Mesenchymal stem cell (in vitro differentiated cells and primary cell): Measurements from ENCODE around the gene ANGPT4.

Source experiments
- DNase-seq: peaks from one replicate; pipeline ENCODE4 v3.0.0-alpha.2; 2013
- H2AFZ ChIP-seq: one replicate; pipeline ENCODE4 v1.6.1; 2013; ENCODE audit warnings: low read depth, mild to moderate bottlenecking, control low read depth, inconsistent platforms, low read length, moderate library complexity
- H2AK5ac ChIP-seq: 2 replicates; pipeline ENCODE4 v1.6.1; 2013; ENCODE audit warnings: low read length, moderate library complexity, mild to moderate bottlenecking, inconsistent platforms; ENCODE audit not compliant: severe bottlenecking
- H2BK120ac ChIP-seq: one replicate; pipeline ENCODE4 v1.6.1; 2013; ENCODE audit warnings: low read depth, mild to moderate bottlenecking, inconsistent platforms, low read length, moderate library complexity
- H2BK12ac ChIP-seq, 2 experiments: one replicate each; pipeline ENCODE4 v1.6.1; 2013; ENCODE audit warnings: inconsistent platforms in 2 of 2, low read length in 2 of 2, mild to moderate bottlenecking in 2 of 2, moderate library complexity in 2 of 2, control low read depth in 1 of 2
- H2BK15ac ChIP-seq: one replicate; pipeline ENCODE4 v1.6.1; 2013; ENCODE audit warnings: mild to moderate bottlenecking, low read depth, inconsistent platforms; ENCODE audit not compliant: poor library complexity, severe bottlenecking
- H2BK5ac ChIP-seq: 2 replicates; pipeline ENCODE4 v1.6.1; 2013; ENCODE audit warnings: low read depth, mild to moderate bottlenecking, low read length, control low read depth, inconsistent platforms; ENCODE audit not compliant: poor library complexity, severe bottlenecking
- H3K14ac ChIP-seq, 2 experiments: one replicate each; pipeline ENCODE4 v1.6.1; 2013; ENCODE audit warnings: inconsistent platforms in 2 of 2, low read length in 2 of 2, control low read depth in 1 of 2, mild to moderate bottlenecking in 1 of 2, moderate library complexity in 1 of 2
- H3K18ac ChIP-seq, 2 experiments: one replicate each; pipeline ENCODE4 v1.6.1; 2013; ENCODE audit warnings: inconsistent platforms in 2 of 2, low read length in 2 of 2, control low read depth in 1 of 2, low read depth in 1 of 2, mild to moderate bottlenecking in 1 of 2
- H3K23ac ChIP-seq, 2 experiments: one replicate each; pipeline ENCODE4 v1.6.1; 2013; ENCODE audit warnings: inconsistent platforms in 2 of 2, low read length in 2 of 2, mild to moderate bottlenecking in 2 of 2, moderate library complexity in 2 of 2, control low read depth in 1 of 2
- H3K27ac ChIP-seq: 2 replicates; pipeline ENCODE4 v1.5.1; 2013; ENCODE audit warnings: mild to moderate bottlenecking, moderate library complexity, low read length, control low read depth, inconsistent platforms; ENCODE audit not compliant: poor library complexity, severe bottlenecking
- H3K27me3 ChIP-seq, 2 experiments: 2 replicates each; pipeline versions ENCODE4 v1.6.1 to v1.7.0; 2013; ENCODE audit warnings: low read length in 2 of 2, mild to moderate bottlenecking in 2 of 2, moderate library complexity in 2 of 2, control low read depth in 1 of 2, inconsistent platforms in 1 of 2; ENCODE audit not compliant: control insufficient read depth in 1 of 2, insufficient read depth in 1 of 2
- H3K36me3 ChIP-seq, 2 experiments: 2 replicates each; pipeline versions ENCODE4 v1.6.1 to v1.7.0; 2013; ENCODE audit warnings: low read length in 2 of 2, control low read depth in 1 of 2, inconsistent platforms in 1 of 2, low read depth in 1 of 2, mild to moderate bottlenecking in 1 of 2; ENCODE audit not compliant: insufficient read depth in 2 of 2, control insufficient read depth in 1 of 2
- H3K4ac ChIP-seq, 2 experiments: one replicate each; pipeline ENCODE4 v1.6.1; 2013; ENCODE audit warnings: inconsistent platforms in 2 of 2, low read length in 2 of 2, mild to moderate bottlenecking in 2 of 2, moderate library complexity in 2 of 2, control low read depth in 1 of 2, low read depth in 1 of 2
- H3K4me1 ChIP-seq: 2 replicates; pipeline ENCODE4 v1.6.1; 2013; ENCODE audit warnings: low read depth, low read length, control low read depth; ENCODE audit not compliant: control insufficient read depth, insufficient read depth
- H3K4me2 ChIP-seq: 2 replicates; pipeline ENCODE4 v1.6.1; 2013; ENCODE audit warnings: low read length, mild to moderate bottlenecking, inconsistent platforms; ENCODE audit not compliant: poor library complexity, severe bottlenecking
- H3K4me3 ChIP-seq, 2 experiments: 2 replicates each; pipeline versions ENCODE4 v1.5.1 to v1.7.0; 2013; ENCODE audit warnings: low read length in 2 of 2, mild to moderate bottlenecking in 2 of 2, control low read depth in 1 of 2, low read depth in 1 of 2; ENCODE audit not compliant: insufficient read depth in 1 of 2
- H3K79me1 ChIP-seq: replicated peaks from 2 replicates; pipeline ENCODE4 v1.6.1; 2013; ENCODE audit warnings: mild to moderate bottlenecking, control low read depth, low read length, inconsistent platforms; ENCODE audit not compliant: poor library complexity, severe bottlenecking
- H3K9ac ChIP-seq: 2 replicates; pipeline ENCODE4 v1.7.0; 2013; ENCODE audit warnings: mild to moderate bottlenecking, low read length, moderate library complexity
- H3K9me3 ChIP-seq: 2 replicates; pipeline ENCODE4 v1.7.0; 2013; ENCODE audit warnings: mild to moderate bottlenecking, low read length; ENCODE audit not compliant: control insufficient read depth
- H4K8ac ChIP-seq: one replicate; pipeline ENCODE4 v1.6.1; 2013; ENCODE audit warnings: inconsistent platforms, mild to moderate bottlenecking, low read length, moderate library complexity
- H4K91ac ChIP-seq: one replicate; pipeline ENCODE4 v1.6.1; 2013; ENCODE audit warnings: mild to moderate bottlenecking, low read length, inconsistent platforms
- WGBS: methylation state at CpG from one replicate; pipeline ENCODE4 v1.1.7; 2013; ENCODE audit warnings: mixed read lengths; 5-methylcytosine and 5-hydroxymethylcytosine counted together

The ANGPT4 gene

DNA sequence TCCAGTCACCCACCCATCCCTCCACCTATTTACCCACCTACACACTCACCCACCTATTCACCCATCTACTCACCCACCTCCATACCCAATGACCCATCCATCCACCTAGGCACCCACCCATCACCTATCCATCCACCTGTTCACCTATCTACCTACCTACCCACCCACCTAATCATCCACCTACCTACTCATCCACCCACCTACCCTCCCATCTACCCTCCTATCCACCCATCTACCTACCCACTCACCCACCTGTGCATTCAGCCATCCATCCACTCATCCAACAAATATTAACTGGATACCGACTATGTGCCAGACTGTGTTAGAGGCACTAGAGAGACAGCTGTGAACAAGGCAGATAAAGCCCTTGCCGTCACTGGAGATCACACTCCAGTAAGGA, 45.6 kb upstream of the ANGPT4 start:
- Histone ChIP-seq H3K4ac (no peak overlapping the region), H3K23ac (no peak overlapping the region), H3K9ac (no peak overlapping the region), H3K4me1 (peaks cover 1% of the 10 kb centered on the region), H4K91ac (no peak overlapping the region), H3K27me3 (peaks cover 4 to 66% of the 10 kb centered on the region in 2 experiments), H3K36me3 (no peaks in the 10 kb centered on the region), H3K79me1 (no peaks in the 10 kb centered on the region), H3K14ac (no peak overlapping the region), H2BK5ac (no peak overlapping the region), H3K4me2 (no peak overlapping the region), H2AK5ac (no peak overlapping the region), H3K4me3 (no peak overlapping the region), H2BK12ac (no peak overlapping the region), H4K8ac (no peak overlapping the region), H3K9me3 (no peaks in the 10 kb centered on the region), H2BK120ac (no peak overlapping the region), H2BK15ac (no peak overlapping the region), H3K27ac (no peak overlapping the region), H3K18ac (no peak overlapping the region), H2AFZ (no peak overlapping the region)
- DNase-seq: no peak
- WGBS: 69% methylated on average over 2 of the region's 2 CpGs

DNA sequence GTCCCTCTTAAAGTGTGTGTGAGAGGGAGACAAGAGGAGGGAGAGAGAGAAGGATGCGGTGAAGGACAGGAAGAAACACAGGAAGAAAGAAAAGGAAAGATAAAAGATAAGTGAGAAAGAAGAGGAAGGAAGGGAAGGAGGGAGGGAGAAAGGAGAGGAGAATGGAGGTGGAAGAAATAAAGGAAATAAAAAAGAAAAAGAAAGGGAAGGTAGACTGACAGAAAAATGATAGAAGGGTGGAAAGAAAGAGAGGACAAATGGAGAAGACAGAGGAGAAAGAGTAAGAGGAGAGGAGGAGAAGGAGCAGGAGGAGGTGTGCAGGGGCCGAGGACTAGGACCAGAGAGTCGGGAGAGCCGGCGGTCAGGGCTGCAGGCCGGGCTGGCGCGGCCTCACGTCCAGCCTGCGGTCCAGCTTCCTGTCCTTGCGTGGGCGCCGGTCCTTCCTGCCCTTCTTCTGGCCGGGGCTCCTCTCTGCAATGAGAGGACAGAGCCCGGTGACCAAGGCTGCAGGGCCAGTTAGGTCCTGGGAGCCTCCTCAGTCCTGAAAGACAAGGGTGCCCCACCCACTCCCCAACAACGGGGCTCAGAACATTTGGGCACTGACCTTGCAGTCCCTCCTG, 44.0 kb upstream of the ANGPT4 start:
- Histone ChIP-seq H3K27me3 (peaks cover 9 to 65% of the 10 kb centered on the region in 2 experiments), H3K4me2 (no peak overlapping the region), H2AFZ (no peak overlapping the region), H3K4me1 (peaks cover 3% of the 10 kb centered on the region), H2BK15ac (no peak overlapping the region), H3K14ac (no peak overlapping the region), H2BK5ac (no peak overlapping the region), H3K18ac (no peak overlapping the region), H2BK12ac (no peak overlapping the region), H2AK5ac (no peak overlapping the region), H3K4me3 (no peak overlapping the region), H2BK120ac (no peak overlapping the region), H3K9ac (no peak overlapping the region), H4K8ac (no peak overlapping the region), H3K23ac (no peak overlapping the region), H3K27ac (no peak overlapping the region), H3K4ac (no peak overlapping the region), H3K79me1 (no peaks in the 10 kb centered on the region), H3K36me3 (no peaks in the 10 kb centered on the region), H4K91ac (no peak overlapping the region), H3K9me3 (no peaks in the 10 kb centered on the region)
- WGBS: 89% methylated on average over 15 of the region's 16 CpGs
- DNase-seq: no peak

DNA sequence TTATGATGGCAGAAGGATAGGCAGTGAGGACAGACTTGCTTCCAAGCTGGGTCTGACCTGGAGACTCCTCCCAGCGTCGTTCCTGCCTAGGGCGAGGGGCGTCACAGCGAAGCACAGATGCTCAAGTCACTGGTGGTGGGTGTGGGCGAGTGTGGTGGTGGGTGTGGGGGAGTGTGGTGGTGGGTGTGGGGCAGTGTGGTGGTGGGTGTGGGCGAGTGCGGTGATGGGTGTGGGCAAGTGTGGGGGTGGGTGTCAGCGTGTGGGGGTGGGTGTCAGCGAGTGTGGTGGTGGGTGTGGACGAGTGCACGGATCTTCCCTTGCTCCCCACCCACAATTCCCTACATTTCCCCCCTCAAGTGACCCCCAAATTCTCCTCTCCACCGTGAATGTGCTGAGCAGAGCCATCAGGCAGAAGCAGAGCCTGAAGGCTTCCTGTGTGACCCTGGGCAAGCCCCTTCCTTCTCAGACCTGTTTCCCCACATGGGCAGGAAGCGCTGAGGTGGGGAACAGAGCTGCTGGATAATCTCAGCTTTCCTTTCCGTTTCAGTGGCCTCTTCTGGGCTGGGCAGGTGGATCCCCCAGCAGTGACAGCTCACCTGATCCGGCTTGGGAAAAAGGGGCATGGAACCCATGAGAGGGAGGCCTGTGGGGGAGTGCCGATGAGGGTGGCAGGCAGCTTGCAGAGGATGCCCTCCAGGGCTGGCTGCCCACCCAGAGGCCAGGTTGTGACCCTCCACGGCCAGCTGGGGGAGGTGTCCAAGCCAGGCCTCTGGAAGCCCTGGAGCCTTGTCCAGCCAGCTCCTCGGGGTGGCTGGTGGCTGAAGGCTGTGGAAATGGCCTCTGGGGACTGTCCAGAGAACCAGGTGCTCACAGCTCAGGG, 43.0 kb upstream of the ANGPT4 start:
- H2BK12ac ChIP-seq: no peak overlapping the region
- no peak overlapping the region for H2AK5ac ChIP-seq
- H2BK15ac ChIP-seq: no peak overlapping the region
- no peak overlapping the region for H3K18ac ChIP-seq
- H2BK5ac ChIP-seq: no peak overlapping the region
- peaks cover 11 to 66% of the 10 kb centered on the region in 2 experiments for H3K27me3 ChIP-seq
- no peaks in the 10 kb centered on the region for H3K79me1 ChIP-seq
- H3K27ac ChIP-seq: no peak overlapping the region
- H3K4me1 ChIP-seq: peaks cover 3% of the 10 kb centered on the region
- 62% methylated on average over 13 of the region's 19 CpGs for WGBS
- H3K4ac ChIP-seq: no peak overlapping the region
- H2AFZ ChIP-seq: no peak overlapping the region
- H4K91ac ChIP-seq: no peak overlapping the region
- DNase-seq: no peak
- no peak overlapping the region for H3K4me3 ChIP-seq
- no peak overlapping the region for H3K14ac ChIP-seq
- H4K8ac ChIP-seq: no peak overlapping the region
- H3K23ac ChIP-seq: no peak overlapping the region
- H3K9ac ChIP-seq: no peak overlapping the region
- H3K9me3 ChIP-seq: no peaks in the 10 kb centered on the region
- no peak overlapping the region for H2BK120ac ChIP-seq
- H3K36me3 ChIP-seq: no peaks in the 10 kb centered on the region
- no peak overlapping the region for H3K4me2 ChIP-seq

DNA sequence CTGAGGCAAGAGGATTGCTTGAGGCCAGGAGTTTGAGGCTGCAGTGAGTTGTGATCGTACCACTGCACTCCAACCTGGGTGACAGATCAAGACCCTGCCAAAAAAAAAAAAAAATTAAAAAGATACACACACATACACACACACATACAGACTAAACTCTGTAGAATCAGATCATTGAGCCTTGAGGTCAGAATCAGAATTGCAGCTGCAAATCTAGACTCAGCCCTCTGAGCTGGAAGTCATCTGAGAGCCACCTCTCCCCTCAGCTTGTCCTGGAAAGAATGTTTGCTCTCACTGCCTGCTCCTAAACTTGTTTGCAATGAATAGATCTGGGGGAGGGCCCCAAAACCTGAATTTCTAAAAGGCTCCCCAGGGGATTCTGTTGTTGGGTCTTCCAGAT, 41.4 kb upstream of the ANGPT4 start:
- Histone ChIP-seq H3K4me1 (peaks cover 3% of the 10 kb centered on the region), H2BK15ac (no peak overlapping the region), H4K91ac (no peak overlapping the region), H3K14ac (no peak overlapping the region), H3K79me1 (no peaks in the 10 kb centered on the region), H2BK120ac (no peak overlapping the region), H4K8ac (no peak overlapping the region), H3K9me3 (no peaks in the 10 kb centered on the region), H3K4me3 (no peak overlapping the region), H3K27ac (no peak overlapping the region), H3K4ac (no peak overlapping the region), H2BK12ac (no peak overlapping the region), H2AK5ac (no peak overlapping the region), H3K27me3 (peaks cover 11 to 60% of the 10 kb centered on the region in 2 experiments), H3K18ac (no peak overlapping the region), H2AFZ (no peak overlapping the region), H2BK5ac (no peak overlapping the region), H3K36me3 (no peaks in the 10 kb centered on the region), H3K23ac (no peak overlapping the region), H3K4me2 (no peak overlapping the region), H3K9ac (no peak overlapping the region)
- DNase-seq: peak; percentile 6
- WGBS: 87% methylated on average over 1 of the region's 1 CpG
